Stomach (tissue), 9 donors: ENCODE results near the gene EPB41L1. TPM values are rescaled to one million over a fixed set of nuclear protein-coding genes. Genes with fewer than 3 reads are reported as not detected.

Experiments
- DNase-seq, 2 donors: peaks; one replicate each; pipeline versions ENCODE4 v3.0.0 to v3.0.0-alpha.2; 2013 to 2019
- H3K27ac ChIP-seq, 5 donors: fragments of 200-600 bp in 4 of 5; sonication (generic) in 4 of 5; one replicate each; pipeline ENCODE4 v1.5.1; 2013 to 2019; ENCODE audit warnings: mild to moderate bottlenecking in 1 of 5, moderate library complexity in 1 of 5
- H3K27me3 ChIP-seq, 3 donors: fragments of 200-600 bp; sonication (generic); one replicate each; pipeline ENCODE4 v1.5.1; 2017 to 2019; ENCODE audit warnings: mixed run types in 1 of 3
- H3K36me3 ChIP-seq, 4 donors: fragments of 200-600 bp; sonication (generic); 1 replicate in 3 of 4; 2 replicates in 1 of 4; pipeline ENCODE4 v1.5.1; 2016 to 2019
- H3K4me1 ChIP-seq, 4 donors: fragments of 200-600 bp; sonication (generic); one replicate each; pipeline ENCODE4 v1.5.1; 2016 to 2019
- H3K4me3 ChIP-seq, 4 donors: fragments of 200-600 bp; sonication (generic) in 3 of 4; one replicate each; pipeline ENCODE4 v1.5.1; 2016 to 2019; ENCODE audit warnings: mild to moderate bottlenecking in 1 of 4
- H3K9me3 ChIP-seq, 4 donors: fragments of 200-600 bp; sonication (generic); one replicate each; pipeline ENCODE4 v1.5.1; 2016 to 2019
- EP300 ChIP-seq: sonication (generic); formaldehyde crosslinking; IDR thresholded peaks from one replicate; pipeline ENCODE4 v1.6.1; 2017; ENCODE audit warnings: antibody characterized with exemption
- POLR2A ChIP-seq, 4 donors: fragments of 450-650 bp; IDR thresholded peaks; one replicate each; pipeline ENCODE4 v1.6.1; 2016; ENCODE audit warnings: antibody characterized with exemption in 4 of 4, control low read depth in 2 of 4, mild to moderate bottlenecking in 1 of 4, moderate library complexity in 1 of 4
- POLR2AphosphoS5 ChIP-seq, 3 donors: sonication (generic); formaldehyde crosslinking; IDR thresholded peaks; one replicate each; pipeline ENCODE4 v1.6.1; 2016; ENCODE audit warnings: antibody characterized with exemption in 3 of 3
- WGBS, 5 donors: extraction: QIAGEN DNeasy Blood & Tissue Kit in 3 of 5; methylation state at CpG; one replicate each; pipeline versions ENCODE4 v1.1.5 to v1.1.7; 2013 to 2018; 5-methylcytosine and 5-hydroxymethylcytosine counted together
- intact Hi-C: fragments of 100-400 bp; cut with DNase I; formaldehyde crosslinking; loops from one replicate; pipeline ENCODE4 v1.15.1; 2023; ENCODE audit warnings: low total_unique reads
- polyA plus RNA-seq, 3 donors: library from polyadenylated mRNA; stranded (reverse); fragments of 200-250 nt; gene quantifications; one replicate each; pipeline ENCODE4 v1.2.3, GENCODE V29; 2013
- total RNA-seq, 5 donors: library from RNA; depleted of rRNA; stranded (reverse); fragments of >200 nt; gene quantifications; one replicate each; pipeline versions ENCODE4 v1.1.0 to v1.2.3, GENCODE V29; 2014 to 2016
- TF ChIP-seq, protein P1 (sequence below), 7 experiments: fragments of 450-650 bp in 4 of 7; fragments of 200-600 bp in 3 of 7; sonication (generic) in 3 of 7; IDR thresholded peaks; one replicate each; pipeline ENCODE4 v1.5.1; 2016 to 2019; ENCODE audit warnings: antibody characterized with exemption in 7 of 7, control low read depth in 2 of 7, mild to moderate bottlenecking in 1 of 7
- donor health status: healthy with polysubstance abuse.
- donor health status: Bipolar disorder and iron deficiency.
- donor health status: healthy.

Gene EPB41L1
- total and polyA plus RNA-seq, 8 donors: 25.9 to 271 (median 40.4) TPM

DNA sequence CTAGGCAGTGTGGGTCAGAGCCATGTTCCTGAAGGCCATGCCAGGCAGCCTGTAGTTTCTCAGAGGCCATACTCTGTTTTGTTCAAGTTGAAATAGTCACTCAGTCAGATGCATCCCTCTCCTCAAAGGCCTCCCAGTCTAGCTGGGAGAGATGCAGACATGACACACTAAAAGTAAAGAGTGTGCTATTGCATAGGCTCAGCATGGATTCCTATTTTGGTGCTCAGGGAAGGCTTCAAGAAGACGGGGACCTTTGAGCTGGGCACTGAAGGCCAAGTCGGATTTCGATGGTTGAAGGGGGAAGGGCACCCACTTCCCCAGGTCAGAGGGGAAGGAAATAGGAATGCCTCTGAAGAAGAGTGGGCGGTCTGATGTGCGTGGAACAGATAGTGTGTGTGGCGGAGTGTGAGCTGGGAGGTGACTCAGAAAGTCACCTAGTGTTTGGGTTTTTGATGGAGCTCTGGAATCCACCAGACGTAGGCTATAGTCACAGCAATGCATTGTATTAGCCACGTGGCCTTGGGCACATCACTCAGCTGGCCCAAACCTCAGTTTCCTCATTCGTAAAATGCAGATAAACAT is 3.7 kb downstream of the EPB41L1 start:
- no peak for DNase-seq
- Histone ChIP-seq H3K36me3 (no peaks in the 10 kb centered on the region), H3K27me3 (peaks cover 0 to 25% (median 0%) of the 10 kb centered on the region in 3 donors), H3K4me1 (peaks cover 28 to 52% (median 38%) of the 10 kb centered on the region in 4 donors), H3K4me3 (no peak overlapping the region), H3K9me3 (no peaks in the 10 kb centered on the region), H3K27ac (no peak overlapping the region)
- intact Hi-C loops: no loop called here
- TF ChIP-seq, protein P1, sequence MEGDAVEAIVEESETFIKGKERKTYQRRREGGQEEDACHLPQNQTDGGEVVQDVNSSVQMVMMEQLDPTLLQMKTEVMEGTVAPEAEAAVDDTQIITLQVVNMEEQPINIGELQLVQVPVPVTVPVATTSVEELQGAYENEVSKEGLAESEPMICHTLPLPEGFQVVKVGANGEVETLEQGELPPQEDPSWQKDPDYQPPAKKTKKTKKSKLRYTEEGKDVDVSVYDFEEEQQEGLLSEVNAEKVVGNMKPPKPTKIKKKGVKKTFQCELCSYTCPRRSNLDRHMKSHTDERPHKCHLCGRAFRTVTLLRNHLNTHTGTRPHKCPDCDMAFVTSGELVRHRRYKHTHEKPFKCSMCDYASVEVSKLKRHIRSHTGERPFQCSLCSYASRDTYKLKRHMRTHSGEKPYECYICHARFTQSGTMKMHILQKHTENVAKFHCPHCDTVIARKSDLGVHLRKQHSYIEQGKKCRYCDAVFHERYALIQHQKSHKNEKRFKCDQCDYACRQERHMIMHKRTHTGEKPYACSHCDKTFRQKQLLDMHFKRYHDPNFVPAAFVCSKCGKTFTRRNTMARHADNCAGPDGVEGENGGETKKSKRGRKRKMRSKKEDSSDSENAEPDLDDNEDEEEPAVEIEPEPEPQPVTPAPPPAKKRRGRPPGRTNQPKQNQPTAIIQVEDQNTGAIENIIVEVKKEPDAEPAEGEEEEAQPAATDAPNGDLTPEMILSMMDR (IDR thresholded peaks at IDR 0.05): no peak
- TF ChIP-seq EP300: no peak
- TF ChIP-seq POLR2A (IDR thresholded peaks at IDR 0.05): no peak
- no peak for TF ChIP-seq POLR2AphosphoS5 (IDR thresholded peaks at IDR 0.05)
- 71 to 86% (median 76%) methylated on average over 9 of the region's 9 CpGs for WGBS, 5 donors

DNA sequence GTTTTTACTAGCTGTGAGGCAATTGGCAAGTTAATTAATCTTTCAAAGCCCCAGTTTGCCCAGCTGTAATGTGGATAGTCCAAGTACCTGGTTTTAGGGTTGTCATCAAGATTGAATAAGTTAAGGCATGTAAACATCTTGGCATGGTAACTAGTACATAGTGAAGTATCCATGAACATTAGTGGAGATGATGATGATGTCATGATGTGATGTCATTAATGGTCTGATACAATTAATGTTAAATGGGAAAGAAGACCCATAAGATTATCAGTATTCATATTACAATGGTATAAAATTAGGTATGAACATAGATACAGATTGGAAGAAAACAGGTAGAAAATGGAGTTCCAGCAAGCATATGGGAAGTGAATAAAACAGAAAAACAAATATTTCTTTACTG is 5.3 kb downstream of the EPB41L1 start:
- Histone ChIP-seq H3K4me3 (no peak overlapping the region), H3K9me3 (no peaks in the 10 kb centered on the region), H3K36me3 (no peaks in the 10 kb centered on the region), H3K27me3 (peaks cover 0 to 13% (median 0%) of the 10 kb centered on the region in 3 donors), H3K4me1 (peaks cover 17 to 38% (median 25%) of the 10 kb centered on the region in 4 donors), H3K27ac (no peak overlapping the region)
- TF ChIP-seq POLR2AphosphoS5 (IDR thresholded peaks at IDR 0.05) (no peak), EP300 (no peak), POLR2A (IDR thresholded peaks at IDR 0.05) (no peak)
- TF ChIP-seq, protein P1 (IDR thresholded peaks at IDR 0.05): no peak
- intact Hi-C loops: no loop called here
- DNase-seq: no peak

DNA sequence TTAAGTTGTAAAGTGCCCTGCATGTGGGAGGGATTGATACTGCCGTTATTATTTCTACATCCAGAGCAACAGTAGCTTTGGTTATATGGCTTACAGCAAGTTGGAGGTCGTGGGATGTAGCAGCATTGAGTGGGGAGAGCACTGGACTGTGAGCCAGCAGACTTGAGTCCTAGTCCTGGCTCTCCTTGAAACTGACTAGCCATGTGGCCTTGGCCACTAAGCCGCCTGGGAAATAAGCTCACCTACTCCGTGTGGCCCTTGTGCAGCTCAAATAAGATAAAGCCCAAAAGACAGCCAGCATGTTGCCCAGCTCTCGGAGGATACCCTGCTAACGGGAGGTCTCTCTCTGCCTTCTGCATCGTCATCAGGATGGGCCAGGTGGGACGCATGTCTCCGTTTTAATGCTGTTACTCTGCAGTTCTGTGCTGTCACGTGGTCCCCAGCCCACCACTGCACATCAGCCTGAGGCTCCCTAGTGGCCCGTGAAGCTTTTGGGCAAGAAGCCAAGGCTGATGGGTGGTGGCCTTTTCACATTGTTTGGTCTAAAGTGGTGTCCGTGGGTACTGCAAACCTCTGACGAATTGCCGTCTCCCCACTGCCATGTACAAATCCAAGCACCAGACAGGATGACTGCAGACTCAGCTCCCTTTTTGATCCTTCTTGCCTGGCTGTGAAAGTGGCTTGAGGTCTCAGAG is 7.9 kb downstream of the EPB41L1 start:
- WGBS, 5 donors: 50 to 56% (median 52%) methylated on average over 6 to 14 of the region's 14 CpGs
- Histone ChIP-seq H3K9me3 (no peaks in the 10 kb centered on the region), H3K4me3 (no peak overlapping the region), H3K27ac (no peak overlapping the region), H3K27me3 (no peaks in the 10 kb centered on the region), H3K4me1 (peaks cover 0 to 15% (median 1%) of the 10 kb centered on the region in 4 donors), H3K36me3 (no peaks in the 10 kb centered on the region)
- no peak for TF ChIP-seq POLR2A (IDR thresholded peaks at IDR 0.05)
- no peak for TF ChIP-seq EP300
- TF ChIP-seq POLR2AphosphoS5 (IDR thresholded peaks at IDR 0.05): no peak
- TF ChIP-seq, protein P1 (IDR thresholded peaks at IDR 0.05): no peak
- intact Hi-C loops: no loop called here
- DNase-seq: peak in 1 of 2 donors; percentile 51

DNA sequence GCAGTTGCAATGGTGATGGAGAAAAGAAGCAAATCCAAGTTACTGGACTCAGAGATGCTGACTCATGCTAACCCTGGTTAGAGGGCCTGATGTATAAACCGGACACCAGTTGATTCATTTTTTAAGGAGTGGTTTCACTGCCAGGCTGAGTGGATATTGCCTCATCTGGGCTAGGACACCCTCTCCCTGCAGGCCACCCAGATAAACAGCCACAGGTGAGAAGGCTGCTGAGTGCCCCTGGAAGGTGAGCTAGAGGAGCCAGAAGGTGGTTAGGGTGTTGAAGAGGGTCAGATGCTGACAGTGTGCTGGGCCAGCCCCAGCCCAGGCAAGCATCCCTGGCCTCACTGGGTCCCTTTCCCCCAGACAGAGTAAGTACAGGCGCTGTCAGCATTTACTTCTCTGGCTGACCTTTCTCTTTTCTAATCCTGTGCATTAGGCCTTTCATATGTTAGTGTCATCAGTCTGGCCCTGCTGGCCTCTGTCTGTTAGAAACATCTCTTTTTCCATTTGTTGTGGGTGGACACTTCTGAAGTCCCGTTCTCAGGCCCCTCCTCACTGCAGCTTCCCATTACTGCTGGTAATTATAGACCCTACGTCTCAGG is 13.5 kb downstream of the EPB41L1 start:
- H3K4me3 ChIP-seq: no peak overlapping the region
- H3K27ac ChIP-seq: peak overlapping the region in 1 of 5 donors; percentile 34
- no peaks in the 10 kb centered on the region for H3K9me3 ChIP-seq
- 56 to 88% (median 76%) methylated on average over 4 of the region's 4 CpGs for WGBS, 5 donors
- intact Hi-C loops: no loop called here
- DNase-seq: peak in 1 of 2 donors; percentile 34
- H3K4me1 ChIP-seq: peaks cover 0 to 15% (median 5%) of the 10 kb centered on the region in 4 donors
- peaks cover 0 to 6% (median 0%) of the 10 kb centered on the region in 4 donors for H3K36me3 ChIP-seq
- TF ChIP-seq, protein P1 (IDR thresholded peaks at IDR 0.05): no peak
- TF ChIP-seq POLR2AphosphoS5 (IDR thresholded peaks at IDR 0.05): no peak
- no peak for TF ChIP-seq POLR2A (IDR thresholded peaks at IDR 0.05)
- no peak for TF ChIP-seq EP300
- no peaks in the 10 kb centered on the region for H3K27me3 ChIP-seq
